Spinal cord (tissue), 10 donors: ENCODE measurements around the gene XRCC5. TPM values are rescaled to one million over a fixed set of nuclear protein-coding genes. Genes with fewer than 3 reads are reported as not detected.
A peak's percentile ranks its signal among the peaks of the same experiment; 100 is the strongest.

Source experiments
- DNase-seq, 6 donors: peaks; one replicate each; pipeline versions ENCODE4 v3.0.0 to v3.0.0-alpha.2; 2013 to 2015; ENCODE audit warnings: low spot score in 6 of 6, low read depth in 4 of 6
- H3K27ac ChIP-seq: one replicate; pipeline ENCODE4 v1.5.1; 2013; ENCODE audit warnings: low read depth, low read length, control low read depth
- H3K27me3 ChIP-seq: one replicate; pipeline ENCODE4 v1.6.1; 2013; ENCODE audit warnings: low read length; ENCODE audit not compliant: control insufficient read depth, insufficient read depth
- H3K36me3 ChIP-seq: one replicate; pipeline ENCODE4 v1.6.1; 2013; ENCODE audit warnings: low read length; ENCODE audit not compliant: control insufficient read depth, insufficient read depth
- H3K4me1 ChIP-seq: one replicate; pipeline ENCODE4 v1.6.1; 2013; ENCODE audit warnings: low read length; ENCODE audit not compliant: control insufficient read depth, insufficient read depth
- H3K4me3 ChIP-seq: one replicate; pipeline ENCODE4 v1.5.1; 2013; ENCODE audit warnings: low read depth, low read length, control low read depth
- H3K9me3 ChIP-seq: one replicate; pipeline ENCODE4 v1.6.1; 2013; ENCODE audit warnings: low read length; ENCODE audit not compliant: control insufficient read depth, insufficient read depth
- WGBS: methylation state at CpG from one replicate; pipeline ENCODE4 v1.1.5; 2013; ENCODE audit warnings: missing lambda C conversion rate; ENCODE audit not compliant: insufficient coverage; 5-methylcytosine and 5-hydroxymethylcytosine counted together
- polyA plus RNA-seq, 2 donors: library from polyadenylated mRNA; unstranded; fragments of 120-200 nt; gene quantifications; one replicate each; pipeline ENCODE4 v1.2.1, GENCODE V29; 2013; ENCODE audit not compliant: insufficient read length in 2 of 2
- total RNA-seq, 2 donors: library from RNA; depleted of rRNA in 1 of 2; stranded (reverse); fragments of 120-200 nt in 1 of 2; fragments of >200 nt in 1 of 2; gene quantifications; one replicate each; pipeline versions ENCODE4 v1.2.3 to v1.2.4, GENCODE V29; 2013 to 2014
- donor health status: healthy.

XRCC5 gene
- total and polyA plus RNA-seq, 4 donors = 144 to 256 (median 206) TPM

DNA sequence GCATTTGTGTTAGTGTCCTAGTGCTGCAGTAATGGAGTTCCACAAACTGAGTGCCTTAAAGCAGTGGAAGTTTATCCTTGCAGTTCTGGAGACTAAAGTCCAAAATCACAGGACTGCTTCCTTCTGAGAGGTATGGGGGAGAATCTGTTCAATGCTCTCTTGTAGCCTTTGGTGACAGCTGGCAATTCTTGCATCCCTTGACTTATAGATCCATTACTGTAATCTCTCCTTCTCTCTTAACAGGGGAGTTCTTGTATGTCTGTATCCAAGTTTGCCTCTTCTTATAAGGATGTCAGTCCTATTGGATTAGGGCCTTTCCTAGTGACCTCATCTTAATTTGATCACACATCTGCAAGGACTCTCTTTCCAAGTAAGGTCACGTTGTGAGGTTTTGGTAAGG is 69.9 kb downstream of the XRCC5 start:
- Histone ChIP-seq H3K36me3 (peaks cover 25% of the 10 kb centered on the region), H3K27me3 (no peaks in the 10 kb centered on the region), H3K27ac (no peak overlapping the region), H3K4me3 (no peak overlapping the region), H3K9me3 (no peaks in the 10 kb centered on the region), H3K4me1 (no peaks in the 10 kb centered on the region)
- WGBS = 100% methylated on average over 1 of the region's 1 CpG
- DNase-seq = no peak

DNA sequence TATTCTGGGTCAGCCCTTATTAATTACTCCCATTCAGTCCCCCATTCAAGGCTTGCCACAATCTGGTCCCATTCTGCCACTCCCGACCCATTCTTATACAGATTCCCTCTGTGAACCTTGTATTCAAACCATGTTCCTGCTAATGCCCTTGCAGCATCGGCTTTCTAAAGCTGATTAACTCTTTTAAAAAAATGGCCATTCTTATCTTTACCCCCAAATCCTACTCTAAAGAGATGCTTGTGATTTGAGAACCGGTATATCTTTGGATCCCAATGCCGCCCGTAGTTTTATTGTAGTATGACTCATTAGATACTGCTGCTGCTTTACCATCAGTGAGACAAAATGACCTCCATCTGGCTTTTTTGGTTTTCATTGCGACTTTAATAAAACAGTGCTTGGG is 72.2 kb downstream of the XRCC5 start:
- Histone ChIP-seq H3K27me3 (no peaks in the 10 kb centered on the region), H3K36me3 (peaks cover 15% of the 10 kb centered on the region), H3K4me1 (no peaks in the 10 kb centered on the region), H3K27ac (no peak overlapping the region), H3K4me3 (no peak overlapping the region), H3K9me3 (no peaks in the 10 kb centered on the region)
- 43% methylated on average over 1 of the region's 6 CpGs for whole genome bisulfite sequencing
- DNase-seq = peak in 1 of 6 donors; percentile 56

DNA sequence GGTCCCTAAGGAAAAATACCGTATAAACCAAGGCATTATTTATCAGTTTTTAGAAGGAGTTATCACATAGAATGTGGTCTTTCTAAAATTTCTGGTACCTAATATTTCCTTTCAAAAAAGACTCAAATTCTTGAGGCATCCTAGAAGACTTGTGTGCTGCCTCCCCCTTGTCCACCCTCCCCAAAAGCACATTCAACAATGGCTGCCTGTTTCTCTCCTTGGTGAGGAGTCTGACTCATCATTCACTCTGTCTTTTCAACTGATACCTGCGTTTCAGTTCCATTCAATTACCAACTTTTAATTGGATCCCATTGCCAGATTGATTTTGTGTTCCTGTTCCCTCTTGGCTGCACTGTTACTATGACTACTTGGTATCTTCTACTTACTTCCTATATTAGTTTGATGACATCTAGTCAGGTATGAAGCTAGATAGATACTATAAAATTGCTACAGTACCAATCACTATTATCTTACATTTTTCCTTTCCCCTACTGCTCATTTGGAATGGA is 72.9 kb downstream of the XRCC5 start:
- DNase-seq = peak in 1 of 6 donors; percentile 65
- H3K4me1 ChIP-seq = no peaks in the 10 kb centered on the region
- H3K27me3 ChIP-seq = no peaks in the 10 kb centered on the region
- H3K36me3 ChIP-seq = peaks cover 15% of the 10 kb centered on the region
- H3K9me3 ChIP-seq = no peaks in the 10 kb centered on the region
- H3K27ac ChIP-seq = no peak overlapping the region
- 14% methylated on average over 1 of the region's 2 CpGs for WGBS
- no peak overlapping the region for H3K4me3 ChIP-seq

DNA sequence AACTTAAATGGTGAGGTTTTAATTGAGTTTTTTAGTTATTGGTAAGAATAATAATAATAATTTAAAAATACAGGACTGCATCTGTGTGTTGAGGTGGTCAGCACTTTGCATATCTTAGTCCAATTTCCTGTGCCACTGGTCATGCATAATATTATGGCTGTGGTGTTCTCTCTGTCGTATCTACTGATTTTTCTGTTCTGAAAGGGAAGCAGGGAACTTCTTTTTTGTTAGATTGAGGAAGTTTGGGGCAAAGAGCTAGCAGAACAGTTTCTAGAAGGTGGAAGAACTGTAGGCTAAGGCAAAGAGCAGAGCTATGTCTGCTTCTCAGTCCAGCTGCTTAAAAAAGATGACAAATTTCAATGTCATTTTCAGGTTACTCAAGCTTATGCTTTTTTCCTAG is 74.3 kb downstream of the XRCC5 start:
- no peak overlapping the region for H3K27ac ChIP-seq

DNA sequence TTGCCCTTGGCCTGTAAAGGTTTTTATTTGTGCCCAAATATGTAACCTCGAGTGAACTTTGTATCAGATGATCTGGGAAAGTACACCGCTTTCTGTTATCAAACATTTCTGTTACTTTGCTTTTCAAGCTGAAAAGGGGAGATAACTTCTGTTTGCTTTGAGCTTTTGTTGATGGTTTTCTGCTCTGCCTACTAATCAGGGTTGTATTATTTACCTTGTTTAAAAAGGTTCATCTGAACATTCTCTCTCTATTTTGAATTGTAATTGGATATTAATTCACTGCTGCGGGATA is 79.4 kb downstream of the XRCC5 start:
- Histone ChIP-seq H3K36me3 (peaks cover 11% of the 10 kb centered on the region), H3K4me1 (peaks cover 4% of the 10 kb centered on the region), H3K27ac (no peak overlapping the region), H3K27me3 (no peaks in the 10 kb centered on the region), H3K9me3 (no peaks in the 10 kb centered on the region), H3K4me3 (no peak overlapping the region)
- DNase-seq = no peak
- WGBS = no CpG with 5 or more reads among the region's 3 CpGs

More for the DNA sequence above, 74.3 kb downstream of the XRCC5 start:
- Histone ChIP-seq H3K4me3 (no peak overlapping the region), H3K27me3 (no peaks in the 10 kb centered on the region), H3K9me3 (no peaks in the 10 kb centered on the region), H3K4me1 (peaks cover 4% of the 10 kb centered on the region), H3K36me3 (peaks cover 19% of the 10 kb centered on the region)
- WGBS = 60% methylated on average over 1 of the region's 1 CpG
- DNase-seq = no peak

DNA sequence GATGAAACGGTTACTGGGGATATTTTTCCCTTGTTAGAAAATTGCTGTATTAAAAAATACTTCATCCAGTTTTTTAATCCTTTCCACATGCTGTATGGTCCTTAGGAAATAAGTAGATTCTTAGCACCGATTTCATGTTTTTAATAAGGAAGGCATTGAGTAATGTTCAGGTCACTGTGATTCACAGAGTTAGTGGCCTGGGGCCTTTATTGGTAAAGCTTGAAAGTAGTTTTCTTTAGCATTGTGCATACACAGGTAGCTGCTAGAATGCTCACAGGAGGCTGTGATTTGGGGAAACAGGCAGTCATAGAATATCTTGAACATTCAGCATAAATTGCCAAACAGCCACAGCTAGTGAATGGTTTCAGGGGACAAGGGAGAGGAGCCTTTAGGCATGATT is 79.8 kb downstream of the XRCC5 start:
- no CpG with 5 or more reads among the region's 2 CpGs for WGBS
- no peak for DNase-seq

DNA sequence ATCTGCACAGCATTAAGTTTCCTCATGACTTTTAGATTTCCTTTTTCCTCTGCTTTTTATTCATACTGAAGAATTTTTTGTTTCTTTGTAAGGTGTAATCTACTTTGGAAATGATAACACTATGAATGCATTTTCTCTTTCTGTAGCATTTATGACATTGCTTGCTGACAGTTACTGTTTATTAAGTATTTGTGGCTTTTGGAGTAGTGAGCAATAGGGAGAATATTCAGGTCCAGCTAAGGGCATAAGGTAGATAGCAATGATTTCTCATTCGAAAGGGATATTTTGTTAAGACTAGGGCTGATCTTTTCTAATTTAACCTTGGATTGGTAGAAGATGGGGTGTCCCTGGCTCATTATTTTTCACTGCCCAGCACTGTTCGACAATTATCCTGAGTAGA is 80.3 kb downstream of the XRCC5 start:
- Histone ChIP-seq H3K36me3 (peaks cover 10% of the 10 kb centered on the region), H3K27me3 (no peaks in the 10 kb centered on the region), H3K4me1 (peaks cover 4% of the 10 kb centered on the region), H3K9me3 (no peaks in the 10 kb centered on the region), H3K27ac (no peak overlapping the region), H3K4me3 (no peak overlapping the region)
- DNase-seq = no peak
- WGBS = 100% methylated on average over 1 of the region's 2 CpGs

More for the DNA sequence above, 79.8 kb downstream of the XRCC5 start:
- Histone ChIP-seq H3K9me3 (no peaks in the 10 kb centered on the region), H3K4me3 (no peak overlapping the region), H3K27me3 (no peaks in the 10 kb centered on the region), H3K36me3 (peaks cover 11% of the 10 kb centered on the region), H3K27ac (no peak overlapping the region), H3K4me1 (peaks cover 4% of the 10 kb centered on the region)

DNA sequence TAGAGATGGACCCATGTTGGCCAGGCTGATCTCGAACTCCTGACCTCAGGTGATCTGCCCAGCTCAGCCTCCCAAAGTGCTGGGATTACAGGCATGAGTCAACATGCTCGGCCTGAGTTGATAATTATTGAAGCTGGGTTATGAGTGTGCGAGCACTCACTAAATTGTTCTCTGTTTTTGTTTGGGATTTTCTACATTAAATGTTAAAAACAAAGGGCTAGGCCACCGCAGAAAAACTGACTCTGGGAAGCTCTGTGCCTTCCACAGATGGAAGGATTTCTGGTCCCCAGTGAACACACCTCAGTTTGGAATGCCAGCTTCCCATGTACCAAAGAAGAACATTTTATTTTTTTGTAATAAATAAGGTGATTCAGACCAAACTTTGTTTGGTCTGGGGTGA is 83.0 kb downstream of the XRCC5 start:
- H3K4me1 ChIP-seq = peaks cover 4% of the 10 kb centered on the region
- H3K9me3 ChIP-seq = no peaks in the 10 kb centered on the region
- no peak overlapping the region for H3K4me3 ChIP-seq
- H3K36me3 ChIP-seq = peaks cover 12% of the 10 kb centered on the region
- 92% methylated on average over 2 of the region's 4 CpGs for WGBS
- DNase-seq = no peak
- H3K27me3 ChIP-seq = no peaks in the 10 kb centered on the region
- H3K27ac ChIP-seq = no peak overlapping the region

DNA sequence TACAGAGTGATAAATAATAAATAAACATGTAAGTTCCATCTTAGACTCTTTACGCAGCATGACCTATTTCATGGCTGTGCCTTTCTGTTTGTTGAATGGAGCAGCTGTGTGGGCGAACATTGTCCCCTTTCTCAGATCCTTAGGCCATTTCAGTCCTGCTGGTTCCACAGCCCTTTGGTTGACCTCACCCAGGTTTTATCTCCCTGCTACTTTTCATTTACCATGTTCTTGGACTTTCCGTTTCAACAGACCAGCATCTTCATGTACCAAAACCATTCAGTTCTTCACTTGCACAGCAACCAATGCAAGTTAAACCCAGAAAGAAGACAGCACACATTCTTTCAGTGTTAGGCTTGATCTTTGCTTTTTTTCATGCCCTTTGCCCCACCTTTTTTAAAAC is 83.8 kb downstream of the XRCC5 start:
- no peaks in the 10 kb centered on the region for H3K27me3 ChIP-seq
- WGBS = 78% methylated on average over 2 of the region's 3 CpGs
- H3K36me3 ChIP-seq = peaks cover 9% of the 10 kb centered on the region
- DNase-seq = no peak
- H3K27ac ChIP-seq = no peak overlapping the region
- no peaks in the 10 kb centered on the region for H3K9me3 ChIP-seq
- no peaks in the 10 kb centered on the region for H3K4me1 ChIP-seq
- no peak overlapping the region for H3K4me3 ChIP-seq

DNA sequence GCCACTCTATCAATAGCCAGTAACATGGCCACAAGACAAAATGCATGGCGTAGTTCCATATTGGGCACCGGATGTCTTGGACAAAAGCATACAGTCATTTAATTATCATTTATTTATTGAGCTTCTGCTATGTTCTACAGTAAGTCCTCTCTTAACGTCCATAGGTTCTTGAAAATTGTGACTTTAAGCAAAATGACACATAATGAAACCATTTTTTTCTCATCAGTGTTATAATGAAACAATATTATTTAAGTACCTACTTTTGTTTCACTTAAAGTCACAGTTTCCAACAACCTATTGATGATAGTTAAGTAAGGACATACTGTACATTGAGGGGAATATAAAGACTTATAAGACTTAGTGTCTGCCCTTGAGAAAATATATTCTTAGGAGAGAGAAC is 84.9 kb downstream of the XRCC5 start:
- WGBS = no CpG with 5 or more reads among the region's 3 CpGs
- no peaks in the 10 kb centered on the region for H3K9me3 ChIP-seq
- H3K4me3 ChIP-seq = no peak overlapping the region
- H3K27me3 ChIP-seq = no peaks in the 10 kb centered on the region
- H3K4me1 ChIP-seq = no peaks in the 10 kb centered on the region
- H3K27ac ChIP-seq = no peak overlapping the region
- DNase-seq = no peak
- H3K36me3 ChIP-seq = peaks cover 9% of the 10 kb centered on the region
